Measurements from ENCODE around the gene MYBBP1A.

GRCh38 chr17:4593021-4593421 lies 37.8 kb upstream of the MYBBP1A start:
- no peak for TF ChIP-seq CTCF (IDR thresholded peaks at IDR 0.05)
- no peak for TF ChIP-seq EP300 (IDR thresholded peaks at IDR 0.05)
